Measurements from ENCODE around the gene COG3. TPM values are rescaled to one million over a fixed set of nuclear protein-coding genes. Genes with fewer than 3 reads are reported as not detected.

Gene COG3
- total RNA-seq, 4 donors from 2014 or later = 38.2 to 103 (median 58.5) TPM

GRCh38 chr13:45512098-45512496 is 47.4 kb downstream of the COG3 start:
- intact Hi-C loops (cut with DNase I; ENCODE audit: low total_unique reads) (no loop called here), in situ Hi-C loops (cut with MboI; ENCODE audit: low pct_ligation_motif_present in 1 of 4, low pct_unique_long_range_greater_than_20kb in 1 of 4, low sequenced_read_pairs in 3 of 4) (loop anchor here in 1 of 4 donors (25.0 kb wide), 1 partner anchor 475 kb away; no protein-coding TSS in a partner anchor)
- H3K27ac ChIP-seq = no peak overlapping the region
- no peaks in the 10 kb centered on the region for H3K4me1 ChIP-seq
- WGBS, 2 donors (ENCODE audit: low coverage in 1 of 2) = 76 to 83% methylated on average over 1 of the region's 1 CpG
- no peak for TF ChIP-seq EP300 (IDR thresholded peaks at IDR 0.05; ENCODE audit: low read depth)
- no peak for TF ChIP-seq CTCF (IDR thresholded peaks at IDR 0.05)
- no peak overlapping the region for H3K4me3 ChIP-seq
- peaks cover 0 to 55% (median 24%) of the 10 kb centered on the region in 4 donors for H3K36me3 ChIP-seq
- no peak for DNase-seq
- H3K9me3 ChIP-seq = no peaks in the 10 kb centered on the region
- no peaks in the 10 kb centered on the region for H3K27me3 ChIP-seq

- TF ChIP-seq POLR2A (IDR thresholded peaks at IDR 0.05) (no peak), POLR2AphosphoS5 (IDR thresholded peaks at IDR 0.05) (no peak), CTCF (IDR thresholded peaks at IDR 0.05) (no peak)
- in situ Hi-C loops (cut with MboI; ENCODE audit: low pct_ligation_motif_present in 1 of 4, low pct_unique_long_range_greater_than_20kb in 1 of 4, low sequenced_read_pairs in 3 of 4) (loop anchor here in 1 of 4 donors (25.0 kb wide), 1 partner anchor 471 kb away; no protein-coding TSS in a partner anchor), intact Hi-C loops (cut with DNase I; ENCODE audit: low total_unique reads) (no loop called here)
- Histone ChIP-seq H3K36me3 (peaks cover 0 to 71% (median 32%) of the 10 kb centered on the region in 4 donors), H3K27ac (no peak overlapping the region), H3K4me3 (no peak overlapping the region), H3K4me1 (no peaks in the 10 kb centered on the region), H3K9me3 (no peaks in the 10 kb centered on the region), H3K27me3 (no peaks in the 10 kb centered on the region)
- 64 to 100% methylated on average over 1 to 2 of the region's 2 CpGs for WGBS, 2 donors (ENCODE audit: low coverage in 1 of 2)
- no peak for DNase-seq
Measured at GRCh38 chr13:45516757-45517156, 52.0 kb downstream of the COG3 start.

GRCh38 chr13:45518525-45519245 is 53.9 kb downstream of the COG3 start:
- intact Hi-C loops (cut with DNase I; ENCODE audit: low total_unique reads) (no loop called here), in situ Hi-C loops (cut with MboI; ENCODE audit: low pct_ligation_motif_present in 1 of 4, low pct_unique_long_range_greater_than_20kb in 1 of 4, low sequenced_read_pairs in 3 of 4) (loop anchor here in 1 of 4 donors (25.0 kb wide), 1 partner anchor 469 kb away; no protein-coding TSS in a partner anchor)
- H3K36me3 ChIP-seq = peaks cover 0 to 65% (median 28%) of the 10 kb centered on the region in 4 donors
- H3K4me1 ChIP-seq = no peaks in the 10 kb centered on the region
- H3K27me3 ChIP-seq = no peaks in the 10 kb centered on the region
- no peaks in the 10 kb centered on the region for H3K9me3 ChIP-seq
- TF ChIP-seq CTCF (IDR thresholded peaks at IDR 0.05) (no peak), POLR2AphosphoS5 (IDR thresholded peaks at IDR 0.05) (no peak), POLR2A (IDR thresholded peaks at IDR 0.05) (no peak), EP300 (IDR thresholded peaks at IDR 0.05; ENCODE audit: low read depth) (no peak)
- DNase-seq = no peak
- 72 to 83% methylated on average over 4 of the region's 4 CpGs for WGBS, 2 donors (ENCODE audit: low coverage in 1 of 2)
- H3K27ac ChIP-seq = no peak overlapping the region
- no peak overlapping the region for H3K4me3 ChIP-seq

GRCh38 chr13:45519493-45519892 is 54.8 kb downstream of the COG3 start:
- intact Hi-C loops (cut with DNase I; ENCODE audit: low total_unique reads) = no loop called here
- Histone ChIP-seq H3K9me3 (no peaks in the 10 kb centered on the region), H3K27me3 (no peaks in the 10 kb centered on the region), H3K4me3 (no peak overlapping the region), H3K4me1 (no peaks in the 10 kb centered on the region), H3K27ac (no peak overlapping the region), H3K36me3 (peaks cover 0 to 69% (median 32%) of the 10 kb centered on the region in 4 donors)
- TF ChIP-seq CTCF (IDR thresholded peaks at IDR 0.05) (no peak), POLR2AphosphoS5 (IDR thresholded peaks at IDR 0.05) (no peak), EP300 (IDR thresholded peaks at IDR 0.05; ENCODE audit: low read depth) (no peak), POLR2A (IDR thresholded peaks at IDR 0.05) (no peak)
- WGBS, 2 donors (ENCODE audit: low coverage in 1 of 2) = 77 to 84% methylated on average over 4 of the region's 4 CpGs
- in situ Hi-C loops (cut with MboI; ENCODE audit: low pct_ligation_motif_present in 1 of 4, low pct_unique_long_range_greater_than_20kb in 1 of 4, low sequenced_read_pairs in 3 of 4) = loop anchor here in 1 of 4 donors (25.0 kb wide), 1 partner anchor 468 kb away; no protein-coding TSS in a partner anchor
- DNase-seq = no peak

Data from transverse colon (tissue), 4 donors.